ENCODE data around the gene WDR1. TPM values are rescaled to one million over a fixed set of nuclear protein-coding genes. Genes with fewer than 3 reads are reported as not detected.

The WDR1 gene
- total RNA-seq, 3 donors from 2014 or later (not counting 1 experiment from before 2014, with no cell fraction given): 411 to 477 (median 468) TPM

- Mint-ChIP-seq H3K9me3 (no peaks in the 10 kb centered on the region), H3K27me3 (ENCODE audit: low read depth in 2 of 2) (no peaks in the 10 kb centered on the region), H3K27ac (no peak overlapping the region), H3K4me3 (no peak overlapping the region), H3K36me3 (peaks cover 6% of the 10 kb centered on the region), H3K4me1 (peaks cover 7 to 12% of the 10 kb centered on the region in 2 donors)
- intact Hi-C loops (cut with micrococcal nuclease): no loop called here
- TF ChIP-seq, protein P1, sequence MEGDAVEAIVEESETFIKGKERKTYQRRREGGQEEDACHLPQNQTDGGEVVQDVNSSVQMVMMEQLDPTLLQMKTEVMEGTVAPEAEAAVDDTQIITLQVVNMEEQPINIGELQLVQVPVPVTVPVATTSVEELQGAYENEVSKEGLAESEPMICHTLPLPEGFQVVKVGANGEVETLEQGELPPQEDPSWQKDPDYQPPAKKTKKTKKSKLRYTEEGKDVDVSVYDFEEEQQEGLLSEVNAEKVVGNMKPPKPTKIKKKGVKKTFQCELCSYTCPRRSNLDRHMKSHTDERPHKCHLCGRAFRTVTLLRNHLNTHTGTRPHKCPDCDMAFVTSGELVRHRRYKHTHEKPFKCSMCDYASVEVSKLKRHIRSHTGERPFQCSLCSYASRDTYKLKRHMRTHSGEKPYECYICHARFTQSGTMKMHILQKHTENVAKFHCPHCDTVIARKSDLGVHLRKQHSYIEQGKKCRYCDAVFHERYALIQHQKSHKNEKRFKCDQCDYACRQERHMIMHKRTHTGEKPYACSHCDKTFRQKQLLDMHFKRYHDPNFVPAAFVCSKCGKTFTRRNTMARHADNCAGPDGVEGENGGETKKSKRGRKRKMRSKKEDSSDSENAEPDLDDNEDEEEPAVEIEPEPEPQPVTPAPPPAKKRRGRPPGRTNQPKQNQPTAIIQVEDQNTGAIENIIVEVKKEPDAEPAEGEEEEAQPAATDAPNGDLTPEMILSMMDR (IDR thresholded peaks at IDR 0.05): no peak
- no peaks in the 10 kb centered on the region for H3K9me3 ChIP-seq (ENCODE audit: control insufficient read depth, insufficient read depth, low read length)
- no peaks in the 10 kb centered on the region for H3K4me1 ChIP-seq (ENCODE audit: control insufficient read depth, insufficient read depth, low read length)
- ATAC-seq (no peak), DNase-seq (no peak)
- H3K27ac ChIP-seq (ENCODE audit: low read length): no peak overlapping the region
- no peak overlapping the region for H3K4me3 ChIP-seq (ENCODE audit: low read length)
- H3K27me3 ChIP-seq (ENCODE audit: control insufficient read depth, insufficient read depth, low read length): no peaks in the 10 kb centered on the region
- 95% methylated on average over 8 of the region's 8 CpGs for WGBS (ENCODE audit: insufficient coverage)
- no peaks in the 10 kb centered on the region for H3K36me3 ChIP-seq (ENCODE audit: control insufficient read depth, insufficient read depth, low read length)
Measured at GRCh38 chr4:10053635-10054453, 62.8 kb downstream of the WDR1 start.

DNA sequence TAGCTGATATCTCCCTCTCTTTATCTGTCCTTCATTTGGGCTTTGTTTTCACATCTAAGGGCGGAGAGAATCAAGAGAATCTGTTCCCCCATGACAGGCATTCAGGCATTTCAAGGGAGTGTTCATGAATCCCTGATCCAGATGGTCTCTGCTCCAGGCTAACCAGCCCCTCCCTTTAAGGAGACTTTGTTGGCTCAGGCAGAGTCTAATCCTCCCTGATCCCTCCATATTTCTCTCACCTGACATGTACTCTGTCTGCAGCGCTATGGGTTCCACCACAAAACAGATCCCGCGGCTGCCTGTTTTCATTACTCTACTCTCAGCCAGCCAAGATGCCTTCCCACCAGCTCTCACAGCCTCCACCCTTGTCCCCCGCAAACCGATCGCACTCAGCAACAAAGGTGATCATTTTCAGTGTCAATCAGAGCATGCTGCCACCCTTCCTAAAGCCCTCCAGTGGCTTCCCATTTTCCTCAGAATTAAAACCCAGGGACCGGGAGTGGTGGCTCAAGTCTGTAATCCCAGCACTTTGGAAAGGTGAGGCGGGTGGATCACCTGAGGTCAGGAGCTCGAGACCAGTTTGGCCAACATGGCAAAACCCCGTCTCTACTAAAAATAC is 65.0 kb downstream of the WDR1 start:
- no peak overlapping the region for H3K27ac ChIP-seq (ENCODE audit: low read length)
- Mint-ChIP-seq H3K36me3 (peaks cover 3% of the 10 kb centered on the region), H3K4me3 (no peak overlapping the region), H3K4me1 (peaks cover 21 to 32% of the 10 kb centered on the region in 2 donors), H3K27ac (no peak overlapping the region), H3K27me3 (ENCODE audit: low read depth in 2 of 2) (no peaks in the 10 kb centered on the region), H3K9me3 (peaks cover 0 to 2% of the 10 kb centered on the region in 2 donors)
- 97% methylated on average over 11 of the region's 11 CpGs for WGBS (ENCODE audit: insufficient coverage)
- H3K27me3 ChIP-seq (ENCODE audit: control insufficient read depth, insufficient read depth, low read length): no peaks in the 10 kb centered on the region
- H3K36me3 ChIP-seq (ENCODE audit: control insufficient read depth, insufficient read depth, low read length): no peaks in the 10 kb centered on the region
- ATAC-seq: no peak
- DNase-seq: no peak
- TF ChIP-seq, protein P1 (IDR thresholded peaks at IDR 0.05): no peak
- no peaks in the 10 kb centered on the region for H3K9me3 ChIP-seq (ENCODE audit: control insufficient read depth, insufficient read depth, low read length)
- no peak overlapping the region for H3K4me3 ChIP-seq (ENCODE audit: low read length)
- intact Hi-C loops (cut with micrococcal nuclease): no loop called here
- H3K4me1 ChIP-seq (ENCODE audit: control insufficient read depth, insufficient read depth, low read length): peaks cover 9% of the 10 kb centered on the region

DNA sequence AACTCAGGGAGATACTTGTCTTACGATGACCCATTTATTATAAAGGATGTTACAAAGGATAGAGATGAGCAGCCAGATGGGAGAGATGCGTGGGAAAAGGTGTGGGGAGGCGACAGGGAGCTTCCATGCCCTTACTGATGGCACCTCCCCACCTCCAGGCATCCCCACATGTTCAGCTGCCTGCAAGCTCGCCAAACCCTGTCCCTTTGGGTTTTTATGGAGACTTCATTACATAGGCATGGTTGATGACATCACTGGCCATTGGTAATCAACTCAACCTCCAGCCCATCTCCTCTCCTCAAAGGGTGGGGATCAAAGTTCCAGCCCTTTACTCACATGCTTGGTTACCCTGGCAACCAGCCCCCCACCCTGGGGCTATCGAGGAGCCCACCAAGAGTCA is 65.9 kb downstream of the WDR1 start:
- Mint-ChIP-seq H3K27me3 (ENCODE audit: low read depth in 2 of 2) (no peaks in the 10 kb centered on the region), H3K9me3 (peaks cover 0 to 2% of the 10 kb centered on the region in 2 donors), H3K36me3 (no peaks in the 10 kb centered on the region), H3K4me3 (no peak overlapping the region), H3K27ac (no peak overlapping the region), H3K4me1 (peaks cover 21 to 29% of the 10 kb centered on the region in 2 donors)
- Histone ChIP-seq H3K36me3 (ENCODE audit: control insufficient read depth, insufficient read depth, low read length) (no peaks in the 10 kb centered on the region), H3K27me3 (ENCODE audit: control insufficient read depth, insufficient read depth, low read length) (no peaks in the 10 kb centered on the region), H3K4me1 (ENCODE audit: control insufficient read depth, insufficient read depth, low read length) (peaks cover 9% of the 10 kb centered on the region), H3K4me3 (ENCODE audit: low read length) (no peak overlapping the region), H3K27ac (ENCODE audit: low read length) (no peak overlapping the region), H3K9me3 (ENCODE audit: control insufficient read depth, insufficient read depth, low read length) (no peaks in the 10 kb centered on the region)
- ATAC-seq: no peak
- no peak for DNase-seq
- WGBS (ENCODE audit: insufficient coverage): 88% methylated on average over 5 of the region's 5 CpGs
- intact Hi-C loops (cut with micrococcal nuclease): no loop called here
- TF ChIP-seq, protein P1 (IDR thresholded peaks at IDR 0.05): no peak

Data from natural killer cell (primary cell).